HG03175 (cell line): ENCODE results near the gene NDST3.

ENCODE experiments used
- ATAC-seq: cut with Tn5 transposase; IDR thresholded peaks from one replicate; pipeline ENCODE4 v1.9.1; 2021; ENCODE audit warnings: mild to moderate bottlenecking, moderate library complexity; ENCODE audit not compliant: unreplicated experiment

Gene NDST3

GRCh38 chr4:118077767-118078105 lies 43.5 kb downstream of the NDST3 start:
- ATAC-seq: no peak

GRCh38 chr4:118081434-118081833 lies 47.1 kb downstream of the NDST3 start:
- ATAC-seq: no peak

GRCh38 chr4:118082182-118082581 lies 47.9 kb downstream of the NDST3 start:
- no peak for ATAC-seq

GRCh38 chr4:118085700-118086099 lies 51.4 kb downstream of the NDST3 start:
- ATAC-seq: no peak

GRCh38 chr4:118086344-118086743 lies 52.1 kb downstream of the NDST3 start:
- no peak for ATAC-seq

- no peak for ATAC-seq
Measured at GRCh38 chr4:118087366-118087765, 53.1 kb downstream of the NDST3 start.

GRCh38 chr4:118099106-118099505 lies 64.8 kb downstream of the NDST3 start:
- ATAC-seq: no peak

GRCh38 chr4:118102195-118102594 lies 67.9 kb downstream of the NDST3 start:
- no peak for ATAC-seq

GRCh38 chr4:118112117-118113046 lies 78.1 kb downstream of the NDST3 start:
- no peak for ATAC-seq

GRCh38 chr4:118113220-118113619 lies 78.9 kb downstream of the NDST3 start:
- ATAC-seq: peak; percentile 73

- ATAC-seq: no peak
Measured at GRCh38 chr4:118114720-118115119, 80.4 kb downstream of the NDST3 start.

- no peak for ATAC-seq
Measured at GRCh38 chr4:118120120-118120760, 86.0 kb downstream of the NDST3 start.

GRCh38 chr4:118124997-118125396 lies 90.7 kb downstream of the NDST3 start:
- no peak for ATAC-seq

- no peak for ATAC-seq
Measured at GRCh38 chr4:118139241-118139640, 105.0 kb downstream of the NDST3 start.

GRCh38 chr4:118141240-118141639 lies 107.0 kb downstream of the NDST3 start:
- no peak for ATAC-seq

GRCh38 chr4:118154649-118155048 lies 120.4 kb downstream of the NDST3 start:
- ATAC-seq: no peak

GRCh38 chr4:118155516-118155915 lies 121.2 kb downstream of the NDST3 start:
- ATAC-seq: no peak

- no peak for ATAC-seq
Measured at GRCh38 chr4:118158763-118159375, 124.6 kb downstream of the NDST3 start.

- no peak for ATAC-seq
Measured at GRCh38 chr4:118167306-118167705, 133.0 kb downstream of the NDST3 start.

GRCh38 chr4:118171381-118171780 lies 137.1 kb downstream of the NDST3 start:
- no peak for ATAC-seq

- ATAC-seq: no peak
Measured at GRCh38 chr4:118173126-118173525, 138.8 kb downstream of the NDST3 start.
